Spleen (tissue), 7 donors: ENCODE results near the gene ABCA10.

ENCODE experiments used
- POLR2A ChIP-seq, 3 donors: fragments of 450-650 bp; IDR thresholded peaks; one replicate each; pipeline ENCODE4 v1.5.1; 2017; ENCODE audit warnings: antibody characterized with exemption in 3 of 3, mild to moderate bottlenecking in 1 of 3
- TF ChIP-seq, protein P1 (sequence below), 11 experiments: fragments of 200-600 bp in 7 of 11; fragments of 450-650 bp in 4 of 11; sonication (generic) in 4 of 11; IDR thresholded peaks in 8 of 11; conservative IDR thresholded peaks in 3 of 11; 1 replicate in 7 of 11; 2 replicates in 4 of 11; pipeline versions ENCODE4 v1.4.0 to v1.8.0; 2016 to 2021; ENCODE audit warnings: antibody characterized with exemption in 11 of 11, inconsistent platforms in 4 of 11, mild to moderate bottlenecking in 1 of 11
- donor health status: DM: no; HTN: no; CAD: no; lungs with moderate emphysema.
- donor health status: DM: no; HTN: no; CAD: no.
- donor health status: DM: no; HTN: no; CAD: no.

DNA sequence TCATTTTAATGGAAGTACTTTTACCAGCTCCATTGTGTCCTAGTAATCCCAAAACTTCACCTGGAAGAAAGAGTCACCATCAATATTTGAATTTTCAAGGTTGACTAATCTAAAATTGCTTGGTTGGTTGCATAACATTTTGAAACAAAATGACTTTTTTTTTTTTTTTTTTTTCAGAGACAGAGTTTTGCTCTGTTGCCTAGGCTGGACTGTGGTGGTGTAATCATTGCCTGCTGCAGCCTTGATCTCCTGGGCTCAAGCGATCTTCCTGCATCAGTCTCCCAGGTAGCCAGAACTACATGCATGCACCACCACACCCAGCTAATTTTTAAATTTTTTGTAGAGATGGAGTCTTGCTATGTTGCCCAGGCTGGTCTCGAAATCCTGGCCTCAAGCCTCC lies 74.4 kb downstream of the ABCA10 start:
- TF ChIP-seq, protein P1, sequence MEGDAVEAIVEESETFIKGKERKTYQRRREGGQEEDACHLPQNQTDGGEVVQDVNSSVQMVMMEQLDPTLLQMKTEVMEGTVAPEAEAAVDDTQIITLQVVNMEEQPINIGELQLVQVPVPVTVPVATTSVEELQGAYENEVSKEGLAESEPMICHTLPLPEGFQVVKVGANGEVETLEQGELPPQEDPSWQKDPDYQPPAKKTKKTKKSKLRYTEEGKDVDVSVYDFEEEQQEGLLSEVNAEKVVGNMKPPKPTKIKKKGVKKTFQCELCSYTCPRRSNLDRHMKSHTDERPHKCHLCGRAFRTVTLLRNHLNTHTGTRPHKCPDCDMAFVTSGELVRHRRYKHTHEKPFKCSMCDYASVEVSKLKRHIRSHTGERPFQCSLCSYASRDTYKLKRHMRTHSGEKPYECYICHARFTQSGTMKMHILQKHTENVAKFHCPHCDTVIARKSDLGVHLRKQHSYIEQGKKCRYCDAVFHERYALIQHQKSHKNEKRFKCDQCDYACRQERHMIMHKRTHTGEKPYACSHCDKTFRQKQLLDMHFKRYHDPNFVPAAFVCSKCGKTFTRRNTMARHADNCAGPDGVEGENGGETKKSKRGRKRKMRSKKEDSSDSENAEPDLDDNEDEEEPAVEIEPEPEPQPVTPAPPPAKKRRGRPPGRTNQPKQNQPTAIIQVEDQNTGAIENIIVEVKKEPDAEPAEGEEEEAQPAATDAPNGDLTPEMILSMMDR (IDR thresholded peaks at IDR 0.05 in 8 of 11, conservative IDR thresholded peaks at IDR 0.05 in 3 of 11): no peak
- TF ChIP-seq POLR2A (IDR thresholded peaks at IDR 0.05): no peak
